KBM-7 (cell line): ENCODE data around the gene PRKAR2B.
"Not testable (repeated sequence)": the region's sequence is repeated elsewhere in the genome, so short reads cannot be mapped to it uniquely, and the experiment has no call there.

Source experiments
- DNase-seq: peaks from one replicate; pipeline ENCODE4 v3.0.0-alpha.2; 2015
- in situ Hi-C: fragments of 300-500 bp; cut with MboI; formaldehyde crosslinking; loops from 2 replicates; pipeline ENCODE4 v1.14.3; 2020; ENCODE audit warnings: low sequenced_read_pairs, low pct_unique_long_range_greater_than_20kb, mixed read lengths

Gene PRKAR2B

GRCh38 chr7:107045195-107045960 lies 873 bp downstream of the PRKAR2B start:
- peak; percentile 36 for DNase-seq
- in situ Hi-C loops, result no loop called here

GRCh38 chr7:107045980-107046379 lies 1.5 kb downstream of the PRKAR2B start:
- DNase-seq, result no peak
- in situ Hi-C loops, result no loop called here

- in situ Hi-C loops, result no loop called here
- DNase-seq, result no peak
Measured at GRCh38 chr7:107046491-107047259, 2.2 kb downstream of the PRKAR2B start.

GRCh38 chr7:107047902-107048782 lies 3.6 kb downstream of the PRKAR2B start:
- in situ Hi-C loops, result no loop called here
- no peak for DNase-seq

GRCh38 chr7:107048783-107049418 lies 4.4 kb downstream of the PRKAR2B start:
- in situ Hi-C loops, result no loop called here
- DNase-seq, result no peak

- DNase-seq, result no peak
- in situ Hi-C loops, result no loop called here
Measured at GRCh38 chr7:107049480-107049879, 5.0 kb downstream of the PRKAR2B start.

- in situ Hi-C loops, result no loop called here
- DNase-seq, result no peak
Measured at GRCh38 chr7:107049971-107050532, 5.5 kb downstream of the PRKAR2B start.

- in situ Hi-C loops, result no loop called here
- DNase-seq, result no peak
Measured at GRCh38 chr7:107051376-107051775, 6.9 kb downstream of the PRKAR2B start.

- in situ Hi-C loops, DNase-seq: not testable (repeated sequence)
Measured at GRCh38 chr7:107054965-107055364, 10.5 kb downstream of the PRKAR2B start.

- DNase-seq, in situ Hi-C loops: not testable (repeated sequence)
Measured at GRCh38 chr7:107056058-107056457, 11.6 kb downstream of the PRKAR2B start.

- no peak for DNase-seq
- in situ Hi-C loops, result no loop called here
Measured at GRCh38 chr7:107056728-107057473, 12.4 kb downstream of the PRKAR2B start.

GRCh38 chr7:107057474-107057833 lies 12.9 kb downstream of the PRKAR2B start:
- in situ Hi-C loops, result no loop called here
- no peak for DNase-seq

GRCh38 chr7:107059468-107059867 lies 15.0 kb downstream of the PRKAR2B start:
- in situ Hi-C loops, result no loop called here
- DNase-seq, result no peak

- in situ Hi-C loops, result no loop called here
- no peak for DNase-seq
Measured at GRCh38 chr7:107063245-107064120, 19.0 kb downstream of the PRKAR2B start.

GRCh38 chr7:107064255-107064654 lies 19.8 kb downstream of the PRKAR2B start:
- in situ Hi-C loops, result no loop called here

GRCh38 chr7:107065929-107066247 lies 21.4 kb downstream of the PRKAR2B start:
- no peak for DNase-seq
- in situ Hi-C loops, result no loop called here

More at GRCh38 chr7:107064255-107064654, 19.8 kb downstream of the PRKAR2B start:
- no peak for DNase-seq

GRCh38 chr7:107068156-107068555 lies 23.7 kb downstream of the PRKAR2B start:
- DNase-seq, result no peak
- in situ Hi-C loops, result no loop called here
